ENCODE results near the gene MRAP2.

Gene MRAP2

DNA sequence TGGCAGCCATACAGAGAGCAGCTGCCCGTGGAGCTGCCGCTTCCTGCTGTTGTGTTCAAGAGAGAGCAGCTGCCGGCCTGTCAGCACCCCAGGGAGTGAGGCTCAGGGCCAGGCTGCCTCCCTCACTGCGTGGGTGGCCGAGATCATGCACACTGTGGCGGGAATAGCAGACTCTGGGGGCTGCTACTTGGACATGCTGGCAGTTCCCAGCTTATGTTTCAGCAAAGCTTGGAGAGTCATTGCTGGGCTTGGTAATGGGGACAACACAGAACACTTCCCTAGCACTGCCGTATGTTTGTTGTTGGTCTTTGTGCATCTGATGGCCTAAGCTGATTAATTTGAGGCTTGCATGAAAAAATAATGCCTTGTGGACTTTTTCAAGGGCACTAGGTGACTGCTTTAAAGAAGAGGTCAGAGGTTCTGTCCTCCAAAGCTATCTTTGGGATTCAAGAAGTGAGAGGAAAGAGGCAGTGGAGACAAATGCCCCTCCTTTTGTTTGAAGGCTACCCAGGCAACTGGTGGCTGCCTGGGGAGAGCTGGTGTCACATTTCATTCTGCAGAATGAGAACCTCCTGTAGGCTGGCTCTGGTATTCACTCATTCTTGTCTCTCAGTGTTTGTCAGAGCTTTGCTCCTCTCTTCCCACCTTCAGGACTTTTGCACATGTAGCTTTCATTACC, 18.8 kb downstream of the MRAP2 start:
- Histone ChIP-seq H3K9me3 (ENCODE audit: control insufficient read depth in 1 of 2, low read length in 2 of 2) (no peaks in the 10 kb centered on the region), H3K4me3 (ENCODE audit: low read depth in 1 of 2, low read length in 2 of 2) (no peak overlapping the region), H3K9ac (ENCODE audit: low read depth in 1 of 2, low read length in 2 of 2) (no peak overlapping the region), H3K4me1 (ENCODE audit: control insufficient read depth in 1 of 2, insufficient read depth in 2 of 2, low read length in 2 of 2) (no peaks in the 10 kb centered on the region), H3K27ac (ENCODE audit: low read depth, low read length) (no peak overlapping the region), H3K27me3 (ENCODE audit: control insufficient read depth in 1 of 2, insufficient read depth in 2 of 2, low read length in 2 of 2) (no peaks in the 10 kb centered on the region), H3K36me3 (ENCODE audit: control insufficient read depth in 1 of 2, insufficient read depth in 2 of 2, low read length in 2 of 2) (no peaks in the 10 kb centered on the region)

DNA sequence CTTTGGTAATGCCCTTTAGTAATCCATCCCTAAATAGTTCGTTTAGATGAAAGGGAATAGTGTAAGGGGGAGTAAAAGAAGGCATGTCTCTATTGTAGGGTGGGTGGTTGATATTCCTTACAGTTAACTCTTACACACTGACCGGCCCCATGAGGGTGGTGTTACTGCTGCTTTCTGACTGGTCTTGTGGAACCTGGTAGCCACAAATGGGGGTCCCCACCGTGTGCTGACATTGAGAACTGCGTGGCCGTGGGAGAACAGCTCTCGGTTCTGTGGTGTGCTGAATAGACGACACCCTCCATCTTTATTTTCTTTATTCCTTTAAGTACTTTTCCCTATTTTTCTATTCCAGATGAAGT, 19.3 kb downstream of the MRAP2 start:
- Histone ChIP-seq H3K27me3 (ENCODE audit: control insufficient read depth in 1 of 2, insufficient read depth in 2 of 2, low read length in 2 of 2) (no peaks in the 10 kb centered on the region), H3K36me3 (ENCODE audit: control insufficient read depth in 1 of 2, insufficient read depth in 2 of 2, low read length in 2 of 2) (no peaks in the 10 kb centered on the region), H3K9ac (ENCODE audit: low read depth in 1 of 2, low read length in 2 of 2) (no peak overlapping the region), H3K27ac (ENCODE audit: low read depth, low read length) (no peak overlapping the region), H3K4me1 (ENCODE audit: control insufficient read depth in 1 of 2, insufficient read depth in 2 of 2, low read length in 2 of 2) (no peaks in the 10 kb centered on the region), H3K9me3 (ENCODE audit: control insufficient read depth in 1 of 2, low read length in 2 of 2) (no peaks in the 10 kb centered on the region), H3K4me3 (ENCODE audit: low read depth in 1 of 2, low read length in 2 of 2) (no peak overlapping the region)

GRCh38 chr6:84055647-84056046, 22.1 kb downstream of the MRAP2 start:
- no peaks in the 10 kb centered on the region for H3K4me1 ChIP-seq (ENCODE audit: control insufficient read depth in 1 of 2, insufficient read depth in 2 of 2, low read length in 2 of 2)
- H3K27ac ChIP-seq (ENCODE audit: low read depth, low read length): no peak overlapping the region
- no peak overlapping the region for H3K9ac ChIP-seq (ENCODE audit: low read depth in 1 of 2, low read length in 2 of 2)
- H3K27me3 ChIP-seq (ENCODE audit: control insufficient read depth in 1 of 2, insufficient read depth in 2 of 2, low read length in 2 of 2): no peaks in the 10 kb centered on the region
- no peaks in the 10 kb centered on the region for H3K9me3 ChIP-seq (ENCODE audit: control insufficient read depth in 1 of 2, low read length in 2 of 2)
- H3K36me3 ChIP-seq (ENCODE audit: control insufficient read depth in 1 of 2, insufficient read depth in 2 of 2, low read length in 2 of 2): no peaks in the 10 kb centered on the region
- H3K4me3 ChIP-seq (ENCODE audit: low read depth in 1 of 2, low read length in 2 of 2): no peak overlapping the region

DNA sequence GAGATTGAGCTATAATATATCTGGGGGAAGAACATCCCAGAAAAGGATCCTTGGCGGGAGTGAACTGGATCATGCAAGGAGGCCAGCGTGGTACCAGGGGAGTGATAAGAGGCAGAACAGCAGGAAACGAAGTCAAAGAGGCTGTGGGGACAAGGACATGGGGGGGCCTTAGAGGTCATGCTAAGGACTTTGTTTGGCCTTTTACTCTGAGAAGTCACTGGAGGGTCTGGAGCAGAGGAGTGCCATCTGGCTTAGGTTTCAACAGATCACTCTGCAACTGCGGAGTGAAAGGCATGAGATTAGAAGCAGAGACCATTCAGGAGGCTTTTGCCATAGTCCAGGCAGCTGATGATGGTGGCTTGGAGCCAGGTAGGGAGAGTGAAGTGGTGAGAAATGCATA, 24.3 kb downstream of the MRAP2 start:
- H3K9ac ChIP-seq (ENCODE audit: low read depth in 1 of 2, low read length in 2 of 2): no peak overlapping the region
- H3K36me3 ChIP-seq (ENCODE audit: control insufficient read depth in 1 of 2, insufficient read depth in 2 of 2, low read length in 2 of 2): no peaks in the 10 kb centered on the region
- H3K27me3 ChIP-seq (ENCODE audit: control insufficient read depth in 1 of 2, insufficient read depth in 2 of 2, low read length in 2 of 2): no peaks in the 10 kb centered on the region
- H3K9me3 ChIP-seq (ENCODE audit: control insufficient read depth in 1 of 2, low read length in 2 of 2): no peaks in the 10 kb centered on the region
- H3K4me1 ChIP-seq (ENCODE audit: control insufficient read depth in 1 of 2, insufficient read depth in 2 of 2, low read length in 2 of 2): no peaks in the 10 kb centered on the region
- no peak overlapping the region for H3K4me3 ChIP-seq (ENCODE audit: low read depth in 1 of 2, low read length in 2 of 2)
- no peak overlapping the region for H3K27ac ChIP-seq (ENCODE audit: low read depth, low read length)

GRCh38 chr6:84059082-84059481, 25.5 kb downstream of the MRAP2 start:
- Histone ChIP-seq H3K36me3 (ENCODE audit: control insufficient read depth in 1 of 2, insufficient read depth in 2 of 2, low read length in 2 of 2) (no peaks in the 10 kb centered on the region), H3K4me3 (ENCODE audit: low read depth in 1 of 2, low read length in 2 of 2) (no peak overlapping the region), H3K4me1 (ENCODE audit: control insufficient read depth in 1 of 2, insufficient read depth in 2 of 2, low read length in 2 of 2) (no peaks in the 10 kb centered on the region), H3K9me3 (ENCODE audit: control insufficient read depth in 1 of 2, low read length in 2 of 2) (no peaks in the 10 kb centered on the region), H3K9ac (ENCODE audit: low read depth in 1 of 2, low read length in 2 of 2) (no peak overlapping the region), H3K27ac (ENCODE audit: low read depth, low read length) (no peak overlapping the region), H3K27me3 (ENCODE audit: control insufficient read depth in 1 of 2, insufficient read depth in 2 of 2, low read length in 2 of 2) (no peaks in the 10 kb centered on the region)

DNA sequence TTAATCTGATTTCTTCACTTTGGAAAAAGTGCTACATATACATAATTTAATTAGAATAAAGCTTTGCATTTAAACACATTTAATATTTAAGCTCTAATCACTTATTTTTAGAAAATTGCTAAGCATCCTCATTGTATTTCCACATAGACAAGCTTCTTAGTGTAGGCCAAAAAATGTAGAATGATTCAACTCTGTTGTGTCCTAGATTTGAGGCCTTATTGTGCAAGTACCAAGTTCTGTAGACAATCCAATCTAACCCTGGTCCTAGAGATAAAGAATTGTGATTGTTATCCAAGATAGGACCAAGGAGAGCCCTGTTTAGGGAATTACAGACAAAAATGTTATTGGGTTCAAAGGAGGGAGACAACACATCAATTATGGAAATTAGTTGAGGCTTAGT, 27.6 kb downstream of the MRAP2 start:
- Histone ChIP-seq H3K4me3 (ENCODE audit: low read depth in 1 of 2, low read length in 2 of 2) (no peak overlapping the region), H3K9ac (ENCODE audit: low read depth in 1 of 2, low read length in 2 of 2) (no peak overlapping the region), H3K4me1 (ENCODE audit: control insufficient read depth in 1 of 2, insufficient read depth in 2 of 2, low read length in 2 of 2) (no peaks in the 10 kb centered on the region), H3K36me3 (ENCODE audit: control insufficient read depth in 1 of 2, insufficient read depth in 2 of 2, low read length in 2 of 2) (no peaks in the 10 kb centered on the region), H3K27ac (ENCODE audit: low read depth, low read length) (no peak overlapping the region), H3K27me3 (ENCODE audit: control insufficient read depth in 1 of 2, insufficient read depth in 2 of 2, low read length in 2 of 2) (no peaks in the 10 kb centered on the region), H3K9me3 (ENCODE audit: control insufficient read depth in 1 of 2, low read length in 2 of 2) (no peaks in the 10 kb centered on the region)

DNA sequence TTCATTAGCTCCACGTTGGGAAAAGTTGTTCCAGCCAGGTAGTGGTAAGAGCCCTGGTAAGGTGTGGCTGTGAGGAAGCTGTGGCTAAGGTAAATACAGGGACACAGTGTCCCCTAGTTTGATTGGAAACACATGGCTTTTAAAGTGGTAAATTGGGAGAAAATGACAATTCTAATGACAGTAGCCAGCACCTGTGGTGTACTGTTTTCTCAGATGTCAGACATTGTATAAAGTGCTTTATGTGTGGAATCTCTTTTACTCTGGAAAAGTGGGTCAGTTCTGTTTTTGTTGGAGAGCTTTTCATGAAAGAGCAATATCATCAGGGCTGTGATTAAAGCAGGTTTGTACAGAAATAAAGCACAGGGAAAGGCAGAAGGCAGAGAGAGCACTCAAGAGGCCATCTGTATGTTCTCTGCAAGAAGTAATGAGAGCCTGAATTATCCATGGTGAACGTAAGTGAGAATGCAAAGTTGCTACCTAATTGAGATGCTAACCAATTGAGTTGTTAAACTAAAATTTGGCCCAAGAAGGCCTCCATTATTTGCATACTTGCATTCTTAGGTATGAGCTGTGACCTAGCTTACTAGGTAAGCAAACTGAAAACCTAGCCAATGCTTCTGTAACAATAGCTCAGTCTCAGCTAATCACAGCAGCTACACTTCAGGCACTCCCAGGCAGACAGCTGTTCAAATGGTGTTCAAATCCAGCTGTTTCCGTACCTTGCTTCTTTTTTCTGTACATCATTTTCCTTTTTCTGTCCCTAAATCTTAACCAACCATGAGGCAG, 28.2 kb downstream of the MRAP2 start:
- H3K27ac ChIP-seq (ENCODE audit: low read depth, low read length): no peak overlapping the region
- H3K9me3 ChIP-seq (ENCODE audit: control insufficient read depth in 1 of 2, low read length in 2 of 2): no peaks in the 10 kb centered on the region
- no peak overlapping the region for H3K4me3 ChIP-seq (ENCODE audit: low read depth in 1 of 2, low read length in 2 of 2)
- no peaks in the 10 kb centered on the region for H3K4me1 ChIP-seq (ENCODE audit: control insufficient read depth in 1 of 2, insufficient read depth in 2 of 2, low read length in 2 of 2)
- no peaks in the 10 kb centered on the region for H3K36me3 ChIP-seq (ENCODE audit: control insufficient read depth in 1 of 2, insufficient read depth in 2 of 2, low read length in 2 of 2)
- H3K27me3 ChIP-seq (ENCODE audit: control insufficient read depth in 1 of 2, insufficient read depth in 2 of 2, low read length in 2 of 2): no peaks in the 10 kb centered on the region
- no peak overlapping the region for H3K9ac ChIP-seq (ENCODE audit: low read depth in 1 of 2, low read length in 2 of 2)

GRCh38 chr6:84062519-84063154, 29.1 kb downstream of the MRAP2 start:
- Histone ChIP-seq H3K36me3 (ENCODE audit: control insufficient read depth in 1 of 2, insufficient read depth in 2 of 2, low read length in 2 of 2) (no peaks in the 10 kb centered on the region), H3K9ac (ENCODE audit: low read depth in 1 of 2, low read length in 2 of 2) (no peak overlapping the region), H3K27me3 (ENCODE audit: control insufficient read depth in 1 of 2, insufficient read depth in 2 of 2, low read length in 2 of 2) (no peaks in the 10 kb centered on the region), H3K4me1 (ENCODE audit: control insufficient read depth in 1 of 2, insufficient read depth in 2 of 2, low read length in 2 of 2) (no peaks in the 10 kb centered on the region), H3K4me3 (ENCODE audit: low read depth in 1 of 2, low read length in 2 of 2) (no peak overlapping the region), H3K27ac (ENCODE audit: low read depth, low read length) (no peak overlapping the region), H3K9me3 (ENCODE audit: control insufficient read depth in 1 of 2, low read length in 2 of 2) (no peaks in the 10 kb centered on the region)

DNA sequence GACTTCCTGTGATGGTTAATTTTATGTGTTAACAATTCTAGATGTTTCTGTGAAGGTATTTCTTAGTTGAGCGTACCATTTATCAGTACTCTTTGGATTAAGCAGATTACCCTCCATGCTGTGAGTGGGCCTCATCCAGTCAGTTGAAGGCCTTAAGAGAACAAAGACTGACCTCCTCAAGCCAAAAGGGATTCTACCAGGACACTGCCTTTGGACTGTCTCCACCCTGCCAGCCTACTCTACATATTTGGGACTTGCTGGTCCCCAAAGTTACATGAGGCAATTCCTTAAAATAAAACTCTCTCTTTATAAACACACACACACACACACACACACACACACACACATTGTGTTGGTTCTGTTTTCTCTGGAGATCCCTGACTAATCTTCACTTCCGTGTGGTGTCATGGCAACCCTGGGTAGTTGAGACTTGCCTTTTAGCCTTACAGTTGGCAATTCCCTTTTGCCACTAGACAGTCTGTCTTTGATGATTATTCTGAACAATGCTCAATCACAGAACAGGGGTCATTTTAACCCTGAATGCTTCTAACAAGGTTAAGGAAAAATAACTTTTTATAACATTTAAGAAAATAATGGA, 32.2 kb downstream of the MRAP2 start:
- Histone ChIP-seq H3K4me1 (ENCODE audit: control insufficient read depth in 1 of 2, insufficient read depth in 2 of 2, low read length in 2 of 2) (no peaks in the 10 kb centered on the region), H3K27ac (ENCODE audit: low read depth, low read length) (no peak overlapping the region), H3K9me3 (ENCODE audit: control insufficient read depth in 1 of 2, low read length in 2 of 2) (no peaks in the 10 kb centered on the region), H3K36me3 (ENCODE audit: control insufficient read depth in 1 of 2, insufficient read depth in 2 of 2, low read length in 2 of 2) (no peaks in the 10 kb centered on the region), H3K9ac (ENCODE audit: low read depth in 1 of 2, low read length in 2 of 2) (no peak overlapping the region), H3K27me3 (ENCODE audit: control insufficient read depth in 1 of 2, insufficient read depth in 2 of 2, low read length in 2 of 2) (no peaks in the 10 kb centered on the region), H3K4me3 (ENCODE audit: low read depth in 1 of 2, low read length in 2 of 2) (no peak overlapping the region)

DNA sequence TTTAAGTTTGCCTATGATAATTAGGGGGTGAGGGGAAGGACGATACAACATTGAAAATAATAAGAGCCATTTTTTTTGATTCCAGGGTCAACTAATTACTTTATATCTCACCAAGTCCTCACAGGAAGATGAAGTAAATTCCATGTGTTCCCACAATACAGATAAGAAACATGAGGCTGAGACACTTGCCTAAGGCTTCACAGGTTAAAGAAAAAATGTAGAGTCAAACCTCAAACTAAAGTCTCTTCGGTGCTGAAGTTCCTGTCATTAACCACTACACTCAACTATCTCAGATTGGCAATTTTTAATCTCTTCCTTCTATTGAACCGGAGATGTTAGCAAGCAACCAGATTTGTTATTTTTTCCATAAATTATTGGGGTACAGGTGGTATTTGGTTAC, 33.0 kb downstream of the MRAP2 start:
- Histone ChIP-seq H3K27ac (ENCODE audit: low read depth, low read length) (no peak overlapping the region), H3K36me3 (ENCODE audit: control insufficient read depth in 1 of 2, insufficient read depth in 2 of 2, low read length in 2 of 2) (no peaks in the 10 kb centered on the region), H3K4me1 (ENCODE audit: control insufficient read depth in 1 of 2, insufficient read depth in 2 of 2, low read length in 2 of 2) (no peaks in the 10 kb centered on the region), H3K9me3 (ENCODE audit: control insufficient read depth in 1 of 2, low read length in 2 of 2) (no peaks in the 10 kb centered on the region), H3K4me3 (ENCODE audit: low read depth in 1 of 2, low read length in 2 of 2) (no peak overlapping the region), H3K27me3 (ENCODE audit: control insufficient read depth in 1 of 2, insufficient read depth in 2 of 2, low read length in 2 of 2) (no peaks in the 10 kb centered on the region), H3K9ac (ENCODE audit: low read depth in 1 of 2, low read length in 2 of 2) (no peak overlapping the region)

Measured in duodenal mucosa (tissue), 2 donors.